NCI-H1092 treated with DMSO at 0.1 percent for 48 hours (cell line): Measurements from ENCODE around the gene TMEM163.
A peak's percentile ranks its signal among the peaks of the same experiment; 100 is the strongest.
"Not testable (repeated sequence)": the region's sequence is repeated elsewhere in the genome, so short reads cannot be mapped to it uniquely, and the experiment has no call there.

Experiments used
- DNase-seq: peaks from one replicate; lab custom pipeline; 2025; lab: John Stamatoyannopoulos, UW

Gene TMEM163

DNA sequence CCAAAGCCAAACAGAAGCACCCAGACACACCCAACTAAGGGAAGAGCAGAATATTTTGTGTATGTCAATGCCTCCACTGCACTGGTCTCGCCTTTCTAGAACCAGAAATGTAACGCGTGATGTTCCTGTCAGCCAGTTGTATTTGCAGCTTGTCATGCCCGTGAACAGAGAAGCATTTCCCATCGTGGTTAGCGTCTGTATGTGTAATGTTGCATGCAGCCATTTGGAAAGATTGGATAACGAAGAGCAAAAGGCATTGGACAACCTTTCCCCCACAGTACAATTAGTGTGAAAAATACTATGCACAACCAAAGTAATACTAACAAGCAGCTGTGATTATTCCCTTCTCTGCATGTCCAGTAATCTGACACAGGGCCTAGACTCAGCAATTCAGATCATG lies 140.5 kb downstream of the TMEM163 start:
- no peak for DNase-seq

GRCh38 chr2:134576478-134576877 lies 142.3 kb downstream of the TMEM163 start:
- DNase-seq = no peak

- no peak for DNase-seq
Measured at GRCh38 chr2:134575888-134576287, 142.9 kb downstream of the TMEM163 start.

DNA sequence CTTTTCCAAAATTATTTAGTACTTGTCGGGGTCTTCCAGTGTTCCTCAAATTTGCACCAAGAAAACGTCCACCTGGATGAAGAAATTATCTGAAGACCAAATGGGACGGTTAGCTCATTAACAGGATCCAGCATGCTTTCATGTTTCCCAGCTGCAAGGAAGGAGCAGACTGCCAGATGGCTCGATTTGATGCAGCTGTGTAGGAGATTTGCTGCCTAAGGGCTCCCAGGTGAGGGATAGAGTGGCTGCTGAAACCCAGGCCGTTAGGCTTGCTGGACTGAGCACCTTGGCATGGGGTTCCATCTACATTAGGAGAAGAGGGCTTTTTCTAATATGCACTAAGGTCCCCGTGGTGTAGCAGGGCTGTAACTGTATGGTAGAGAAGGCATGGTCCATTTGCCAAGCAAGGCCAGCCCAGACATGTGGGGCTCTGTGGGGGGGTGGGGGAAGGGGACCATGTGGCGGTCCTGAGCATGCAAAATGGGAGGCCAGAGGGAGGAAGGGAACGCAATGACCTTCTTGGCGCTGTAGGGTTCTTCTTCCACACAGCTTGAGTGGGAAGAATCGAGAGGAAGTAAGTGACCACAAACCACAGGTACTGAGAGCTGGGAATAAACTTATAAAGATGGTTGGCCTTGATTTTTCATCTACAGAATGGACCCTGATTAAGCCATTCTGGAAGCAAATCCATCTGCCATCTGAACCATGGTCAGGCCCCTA lies 144.0 kb downstream of the TMEM163 start:
- DNase-seq = peak; percentile 18

DNA sequence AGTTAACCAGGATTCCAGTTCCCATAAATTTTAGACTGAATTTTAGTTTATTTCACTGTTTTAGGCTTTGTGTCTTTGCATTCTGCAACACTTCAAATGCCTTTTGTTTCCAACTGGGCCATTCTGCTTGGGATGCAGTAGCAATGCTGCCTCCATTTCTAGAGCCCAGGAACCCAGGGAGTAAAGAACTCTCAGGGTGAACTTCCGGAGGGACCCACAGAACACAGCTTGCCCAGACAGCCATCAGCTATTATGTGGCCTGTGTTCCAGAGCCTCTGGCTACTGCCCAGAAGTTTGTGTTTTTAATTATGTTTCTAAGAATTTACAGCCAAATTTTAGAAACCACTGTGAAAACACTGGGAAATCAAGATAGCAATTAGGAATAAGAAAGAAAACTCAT lies 145.1 kb downstream of the TMEM163 start:
- no peak for DNase-seq

- no peak for DNase-seq
Measured at GRCh38 chr2:134573085-134573370, 145.8 kb downstream of the TMEM163 start.

- no peak for DNase-seq
Measured at GRCh38 chr2:134572314-134573084, 146.3 kb downstream of the TMEM163 start.

DNA sequence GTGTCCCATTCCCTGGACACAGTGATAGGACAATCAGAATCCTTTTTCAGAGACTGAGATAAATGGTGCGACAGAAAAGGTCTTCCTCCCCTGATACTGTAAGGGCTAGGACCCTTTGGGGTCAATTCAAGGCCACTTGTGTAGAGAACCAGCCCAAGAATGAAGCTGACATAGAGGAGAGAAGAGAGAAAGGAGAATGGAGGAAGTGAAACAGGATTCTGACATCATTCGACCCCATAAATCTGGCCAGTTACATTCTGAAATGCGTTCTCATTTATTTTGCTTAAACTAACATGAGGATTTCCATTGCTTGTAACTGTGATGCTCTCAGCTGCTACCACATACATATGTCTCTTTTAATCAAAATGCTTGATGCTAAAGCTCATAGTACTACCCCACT lies 148.1 kb downstream of the TMEM163 start:
- DNase-seq = no peak

- DNase-seq = no peak
Measured at GRCh38 chr2:134568413-134568812, 150.4 kb downstream of the TMEM163 start.

DNA sequence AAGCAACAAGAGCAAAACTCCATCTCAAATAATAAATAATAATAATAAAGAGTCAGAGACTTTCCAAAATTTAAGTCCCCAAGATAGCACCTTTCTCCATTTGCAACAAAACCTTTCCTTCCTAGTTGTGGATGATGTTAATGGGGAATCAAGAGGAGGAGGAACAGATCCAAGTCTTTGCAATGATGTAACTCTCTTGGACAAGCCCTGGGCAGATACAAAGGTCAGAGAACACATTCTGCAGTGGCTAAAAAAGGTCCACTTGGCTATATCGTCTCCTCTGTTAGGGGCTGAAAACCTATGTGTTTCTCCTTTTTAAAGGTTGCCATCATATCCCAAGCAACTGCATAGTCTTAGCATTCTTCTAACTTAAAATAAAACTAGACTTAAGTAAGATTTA lies 151.1 kb downstream of the TMEM163 start:
- no peak for DNase-seq

- not testable (repeated sequence) for DNase-seq
Measured at GRCh38 chr2:134564955-134565354, 153.8 kb downstream of the TMEM163 start.

DNA sequence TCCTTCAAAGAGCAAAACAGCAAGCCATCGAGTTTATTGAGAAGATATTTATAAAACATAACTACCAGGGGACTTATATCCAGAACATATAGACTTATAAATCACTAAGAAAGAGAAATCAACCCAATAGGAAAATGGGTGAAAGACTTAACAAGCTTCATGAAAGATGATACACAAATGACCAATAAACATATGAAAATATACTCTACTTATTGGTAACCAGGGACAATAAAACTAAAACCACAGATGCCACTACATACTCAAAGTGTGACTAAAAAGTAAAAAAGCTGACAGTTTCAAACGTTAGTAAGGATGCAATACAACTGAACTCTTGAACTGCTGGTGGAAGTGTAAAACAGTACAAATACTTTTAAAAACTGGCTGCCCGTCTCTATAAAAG lies 154.3 kb downstream of the TMEM163 start:
- DNase-seq = no peak

DNA sequence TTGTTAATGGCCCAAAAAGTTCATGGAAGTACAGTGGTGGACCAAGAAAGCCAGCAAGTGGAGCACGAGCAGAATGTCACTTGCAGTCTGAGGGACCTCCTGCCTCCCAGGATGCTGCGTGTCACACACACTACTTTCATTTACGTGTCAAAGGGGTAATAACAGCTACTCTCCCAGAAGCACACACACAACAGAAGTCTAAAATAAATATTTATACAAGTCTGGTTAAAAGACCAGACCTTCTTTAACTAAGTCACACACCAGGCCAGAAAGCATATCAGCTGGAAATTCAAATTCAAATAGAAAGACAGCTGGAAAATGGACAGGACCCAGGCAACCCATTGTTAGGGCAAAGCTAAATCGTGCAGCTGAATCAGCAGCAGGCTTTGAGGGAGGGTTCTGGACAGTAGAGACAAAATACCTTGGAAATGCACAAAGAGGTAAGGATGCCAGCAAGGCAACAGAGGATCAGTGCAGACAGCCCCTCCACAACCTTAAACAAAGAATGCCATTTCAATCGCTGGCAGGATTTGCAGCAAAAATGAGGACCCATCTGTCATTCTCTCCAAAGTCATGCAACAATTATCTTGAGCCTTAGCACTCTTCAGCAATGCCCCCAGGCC lies 160.5 kb downstream of the TMEM163 start:
- peak; percentile 83 for DNase-seq

DNA sequence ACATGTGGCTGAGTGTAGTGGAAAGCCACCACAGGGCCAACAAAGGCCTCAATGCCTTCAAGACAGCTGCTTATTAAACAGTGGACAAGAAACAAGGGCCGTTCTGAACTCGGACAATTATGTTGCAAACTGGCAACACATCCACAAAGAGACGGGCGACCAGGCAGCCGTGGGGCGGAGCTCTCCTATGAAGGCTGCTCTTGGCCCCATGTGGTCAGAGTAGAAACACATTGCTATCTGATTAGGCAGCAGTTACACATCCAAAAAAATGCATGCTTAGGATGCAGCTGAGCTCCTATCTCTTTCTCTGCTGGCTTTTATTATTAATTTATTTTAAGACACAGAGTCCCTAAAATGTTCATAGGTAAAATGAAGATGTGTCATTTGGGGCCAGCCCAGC lies 163.4 kb downstream of the TMEM163 start:
- DNase-seq = no peak

GRCh38 chr2:134553657-134554056 lies 165.1 kb downstream of the TMEM163 start:
- DNase-seq = no peak

- DNase-seq = no peak
Measured at GRCh38 chr2:134550566-134551164, 168.1 kb downstream of the TMEM163 start.

DNA sequence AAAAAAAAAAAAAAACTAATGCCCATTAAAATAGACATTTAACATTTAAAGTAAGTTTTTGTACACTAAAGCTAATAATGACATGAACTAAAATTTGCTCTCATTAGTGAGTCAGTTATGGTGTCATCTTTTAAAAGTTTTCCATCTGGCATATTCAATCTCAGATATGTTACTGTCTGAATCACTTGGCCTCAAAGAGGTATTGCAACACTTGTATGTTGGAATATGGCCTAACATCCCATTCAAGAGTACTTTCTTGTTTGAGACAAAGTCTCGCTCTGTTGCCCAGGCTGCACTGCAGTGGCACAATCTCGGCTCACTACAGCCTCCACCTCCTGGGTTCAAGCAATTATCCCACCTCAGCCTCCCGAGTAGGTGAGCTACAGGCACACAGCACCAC lies 169.7 kb downstream of the TMEM163 start:
- DNase-seq = no peak

DNA sequence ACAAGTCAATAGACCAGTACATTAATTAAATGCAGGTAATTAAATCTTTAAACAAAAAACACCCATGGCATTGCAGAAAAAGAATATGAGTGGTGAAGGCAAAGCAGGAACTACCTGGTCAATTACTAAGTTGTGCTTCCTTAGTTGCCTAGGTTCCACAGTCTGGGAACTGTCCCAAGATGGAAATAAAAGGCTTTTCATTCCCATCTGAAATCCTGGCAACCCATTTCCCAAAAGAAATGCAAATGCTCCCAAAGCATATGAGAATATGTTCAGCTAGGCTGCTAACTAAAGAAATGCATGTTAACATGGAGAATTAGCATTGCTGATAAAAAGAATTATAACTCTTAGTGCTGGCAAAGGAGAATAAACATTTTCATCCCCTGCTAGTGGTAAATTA lies 177.8 kb downstream of the TMEM163 start:
- DNase-seq = no peak

GRCh38 chr2:134539981-134540380 lies 178.8 kb downstream of the TMEM163 start:
- DNase-seq = peak; percentile 90

GRCh38 chr2:134537702-134538101 lies 181.1 kb downstream of the TMEM163 start:
- DNase-seq = no peak

GRCh38 chr2:134537121-134537520 lies 181.7 kb downstream of the TMEM163 start:
- DNase-seq = no peak

DNA sequence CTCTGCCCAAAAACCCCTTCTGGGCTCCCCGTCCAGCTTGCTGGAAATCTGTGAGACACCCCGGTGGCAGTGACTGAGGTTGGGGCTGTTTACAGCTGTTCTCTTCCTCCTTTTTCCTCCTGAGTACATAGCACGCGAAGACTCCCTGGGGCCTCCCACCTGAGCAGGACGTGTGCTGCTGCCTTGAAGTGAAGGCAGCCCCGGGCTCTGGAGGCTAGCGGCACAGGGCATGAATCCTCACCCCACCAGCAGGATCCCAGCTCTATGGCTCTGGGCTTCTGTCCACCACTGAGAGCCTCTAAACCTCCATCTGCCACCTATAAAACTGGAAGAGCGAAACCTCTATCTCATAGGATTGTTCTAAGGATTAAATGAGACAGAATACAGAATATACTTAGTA lies 182.5 kb downstream of the TMEM163 start:
- DNase-seq = no peak

DNA sequence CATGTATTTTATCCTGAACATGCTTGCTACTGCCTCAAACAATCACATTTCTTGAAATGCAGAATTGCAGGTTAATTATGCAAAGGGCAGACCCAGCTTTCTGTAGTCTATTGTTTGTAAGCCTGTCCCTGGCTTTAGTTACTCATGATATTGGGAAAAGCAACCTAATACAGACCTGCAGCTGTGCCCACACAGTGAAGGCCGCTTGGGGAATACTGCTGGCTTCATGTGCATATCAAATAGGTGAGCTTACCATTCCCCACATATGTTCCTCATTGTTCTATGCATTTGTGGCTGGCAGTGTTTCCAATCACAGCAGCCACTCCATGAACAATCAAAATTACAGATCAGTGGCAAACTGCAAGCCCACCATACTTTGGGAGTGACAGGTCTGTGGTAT lies 186.3 kb downstream of the TMEM163 start:
- peak; percentile 76 for DNase-seq
